ENCODE results near the gene LPAR4. TPM values are rescaled to one million over a fixed set of nuclear protein-coding genes. Genes with fewer than 3 reads are reported as not detected.

The LPAR4 gene
- total RNA-seq, 1 experiment from 2014 or later = 7.2 TPM

Other genes with a start within 250 kb of the LPAR4 start
- gene RTL3, start 88.4 kb upstream of the LPAR4 start, total RNA-seq (2021) = not detected in 2 replicates
- not detected in 2 replicates for gene P2RY10, start 197.7 kb downstream of the LPAR4 start, total RNA-seq (2021)